NT2/D1 (cell line): Measurements from ENCODE around the gene ARIH1.

Experiments
- YY1 ChIP-seq: IDR thresholded peaks from 2 replicates; pipeline ENCODE4 v1.6.1; 2011; ENCODE audit not compliant: insufficient read length, insufficient read depth
- ZNF274 ChIP-seq: IDR thresholded peaks from 2 replicates; pipeline ENCODE4 v1.6.1; 2011; ENCODE audit warnings: mild to moderate bottlenecking, low read depth, low read length

DNA sequence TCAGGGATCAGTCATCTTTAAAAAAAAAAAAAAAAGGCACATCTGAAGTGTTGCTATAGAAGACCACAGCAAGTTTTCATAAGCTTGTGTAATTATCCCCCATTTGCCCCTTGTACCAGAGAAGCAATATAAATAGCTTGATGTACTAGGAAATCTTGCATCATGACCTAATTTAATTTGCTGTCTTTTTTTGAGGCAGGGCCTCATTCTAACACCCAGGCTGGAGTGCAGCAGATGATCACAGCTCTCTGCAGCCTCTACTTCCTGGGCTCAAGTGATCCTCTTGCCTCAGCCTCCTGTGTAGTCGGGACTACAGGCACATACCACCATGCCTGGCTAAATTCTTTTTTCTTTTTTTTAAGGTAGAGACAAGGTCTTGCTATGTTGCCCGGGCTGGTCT, 88.7 kb downstream of the ARIH1 start:
- TF ChIP-seq ZNF274 (no peak), YY1 (no peak)
